HCT116 (cell line): ENCODE data around the gene WDR33. TPM values are rescaled to one million over a fixed set of nuclear protein-coding genes. Genes with fewer than 3 reads are reported as not detected.

Experiments
- ATAC-seq: fragments of 200-7000 bp; cut with Tn5 transposase; 2 replicates; pipeline ENCODE4 v1.9.1; 2020; ENCODE audit warnings: mild to moderate bottlenecking, moderate library complexity
- BruUV-seq: library from RNA; stranded (reverse); fragments of 400-500 nt; replicated peaks from 2 replicates; lab custom pipeline; 2021; lab: Mats Ljungman, UMichigan
- CTCF ChIA-PET: fragments of 300-600 bp; sonication (Branson Sonifier 250); formaldehyde crosslinking; loops from one replicate; lab custom pipeline; 2021; ENCODE audit warnings: antibody characterized with exemption; lab: Charles Lee
- POLR2A ChIA-PET: fragments of 300-600, 350-600 bp; sonication (Branson Sonifier 250); formaldehyde crosslinking; loops from one replicate; lab custom pipeline; 2021; ENCODE audit warnings: antibody characterized with exemption; lab: Charles Lee
- RAD21 ChIA-PET, 2 experiments: fragments of 300-600 bp; sonication (Branson Sonifier 250); formaldehyde crosslinking; loops; one replicate each; lab custom pipeline; 2023; ENCODE audit warnings: low total read pairs in 2 of 2; ENCODE audit not compliant: uncharacterized antibody in 2 of 2, unreplicated experiment in 2 of 2, low non-redundant PET in 1 of 2; lab: Charles Lee
- DNase-seq: peaks from one replicate; pipeline ENCODE4 v3.0.0-alpha.2; 2010; ENCODE audit warnings: low read depth, low spot score
- H2AFZ ChIP-seq: fragments of 200-600 bp; shearing (Covaris generic), sonication (generic); 2 replicates; pipeline ENCODE4 v1.6.1; 2017; ENCODE audit warnings: low read depth, mixed run types, mixed read lengths, antibody characterized with exemption, low read length; ENCODE audit not compliant: poor library complexity, severe bottlenecking
- H3K27ac ChIP-seq: 2 replicates; pipeline ENCODE4 v1.5.1; 2012; ENCODE audit warnings: low read depth, low read length
- H3K27me3 ChIP-seq: fragments of 200-600 bp; sonication (generic); 2 replicates; pipeline ENCODE4 v1.6.1; 2016; ENCODE audit warnings: mixed run types, low read length, mixed read lengths; ENCODE audit not compliant: insufficient read depth
- H3K36me3 ChIP-seq, 2 experiments: fragments of 200-500 bp in 1 of 2; fragments of 200-600 bp in 1 of 2; sonication (Bioruptor generic) in 1 of 2; sonication (generic) in 1 of 2; 2 replicates each; pipeline versions ENCODE4 v1.5.1 to v1.6.1; 2014 to 2016; ENCODE audit warnings: low read length in 2 of 2, inconsistent platforms in 1 of 2, mixed read lengths in 1 of 2, mixed run types in 1 of 2; ENCODE audit not compliant: insufficient read depth in 2 of 2, control insufficient read depth in 1 of 2
- H3K4me1 ChIP-seq, 2 experiments: fragments of 200-600 bp in 1 of 2; sonication (generic) in 1 of 2; 2 replicates each; pipeline versions ENCODE4 v1.5.1 to v1.6.1; 2012 to 2017; ENCODE audit warnings: low read length in 2 of 2, inconsistent platforms in 1 of 2, mild to moderate bottlenecking in 1 of 2, mixed read lengths in 1 of 2, mixed run types in 1 of 2, moderate library complexity in 1 of 2; ENCODE audit not compliant: insufficient read depth in 2 of 2, control insufficient read depth in 1 of 2
- H3K4me2 ChIP-seq: fragments of 200-600 bp; sonication (generic); 2 replicates; pipeline ENCODE4 v1.6.1; 2017; ENCODE audit warnings: mixed run types, low read length, mixed read lengths
- H3K4me3 ChIP-seq, 2 experiments: fragments of 200-600 bp in 1 of 2; sonication (generic) in 1 of 2; replicated peaks in 1 of 2; 2 replicates each; pipeline ENCODE4 v1.5.1; 2011 to 2016; ENCODE audit warnings: low read length in 2 of 2, control low read depth in 1 of 2, low read depth in 1 of 2, mild to moderate bottlenecking in 1 of 2, mixed read lengths in 1 of 2, mixed run types in 1 of 2
- H3K79me2 ChIP-seq: fragments of 200-600 bp; sonication (generic); 2 replicates; pipeline ENCODE4 v1.6.1; 2017; ENCODE audit warnings: mild to moderate bottlenecking, mixed run types, low read length, moderate library complexity, mixed read lengths; ENCODE audit not compliant: insufficient read depth
- H3K9ac ChIP-seq: fragments of 200-600 bp; sonication (generic); 2 replicates; pipeline ENCODE4 v1.6.1; 2016; ENCODE audit warnings: low read length, mixed read lengths
- H3K9me2 ChIP-seq: fragments of 200-600 bp; sonication (generic), shearing (Covaris generic); 2 replicates; pipeline ENCODE4 v1.6.1; 2017; ENCODE audit warnings: mixed run types, mild to moderate bottlenecking, moderate library complexity; ENCODE audit not compliant: insufficient read depth
- H3K9me3 ChIP-seq, 2 experiments: fragments of 200-500 bp in 1 of 2; fragments of 200-600 bp in 1 of 2; sonication (Bioruptor generic) in 1 of 2; sonication (generic) in 1 of 2; 2 replicates each; pipeline ENCODE4 v1.6.1; 2014 to 2017; ENCODE audit warnings: low read length in 2 of 2, mixed read lengths in 2 of 2, inconsistent platforms in 1 of 2, low read depth in 1 of 2, mild to moderate bottlenecking in 1 of 2, mixed run types in 1 of 2, moderate library complexity in 1 of 2; ENCODE audit not compliant: control insufficient read depth in 1 of 2, insufficient read depth in 1 of 2
- H4K20me1 ChIP-seq: fragments of 200-600 bp; sonication (generic), shearing (Covaris generic); 2 replicates; pipeline ENCODE4 v1.6.1; 2017; ENCODE audit warnings: mixed run types, mild to moderate bottlenecking, moderate library complexity; ENCODE audit not compliant: insufficient read depth
- CBX3 ChIP-seq: IDR thresholded peaks from 2 replicates; pipeline ENCODE4 v1.6.1; 2012; ENCODE audit warnings: low read depth
- CEBPB ChIP-seq: IDR thresholded peaks from 2 replicates; pipeline ENCODE4 v1.6.1; 2012; ENCODE audit warnings: low read depth
- ELF1 ChIP-seq: IDR thresholded peaks from 2 replicates; pipeline ENCODE4 v1.6.1; 2012; ENCODE audit warnings: low read depth, borderline replicate concordance
- EZH2phosphoT487 ChIP-seq: fragments of 200-600 bp; IDR thresholded peaks from 2 replicates; pipeline ENCODE4 v1.6.1; 2018; ENCODE audit warnings: antibody characterized with exemption, borderline replicate concordance
- JUND ChIP-seq: IDR thresholded peaks from 2 replicates; pipeline ENCODE4 v1.6.1; 2012
- POLR2AphosphoS5 ChIP-seq: IDR thresholded peaks from 2 replicates; pipeline ENCODE4 v1.6.1; 2011; ENCODE audit warnings: mild to moderate bottlenecking, low read depth, low read length, moderate library complexity
- RAD21 ChIP-seq: IDR thresholded peaks from 2 replicates; pipeline ENCODE4 v1.6.1; 2012; ENCODE audit warnings: low read depth, mild to moderate bottlenecking
- SIN3A ChIP-seq: IDR thresholded peaks from 2 replicates; pipeline ENCODE4 v1.6.1; 2012; ENCODE audit warnings: low read depth
- SP1 ChIP-seq: IDR thresholded peaks from 2 replicates; pipeline ENCODE4 v1.6.1; 2012; ENCODE audit warnings: low read depth
- SRF ChIP-seq: IDR thresholded peaks from 2 replicates; pipeline ENCODE4 v1.6.1; 2012; ENCODE audit warnings: low read depth
- intact Hi-C: fragments of 100-400 bp; cut with micrococcal nuclease; formaldehyde crosslinking; loops from 2 replicates; pipeline ENCODE4 v1.10.0; 2022
- total RNA-seq: library from RNA; stranded (reverse); gene quantifications from one replicate; pipeline ENCODE4 v1.2.1, GENCODE V29; 2021; ENCODE audit not compliant: unreplicated experiment
- TF ChIP-seq, protein P1 (sequence below): IDR thresholded peaks from 2 replicates; pipeline ENCODE4 v1.6.1; 2012; ENCODE audit warnings: low read depth
- TF ChIP-seq, protein P2 (sequence below): IDR thresholded peaks from 2 replicates; pipeline ENCODE4 v1.6.1; 2012
- TF ChIP-seq, protein P3 (sequence below): IDR thresholded peaks from 2 replicates; pipeline ENCODE4 v1.6.1; 2012
- TF ChIP-seq, protein P4 (sequence below): IDR thresholded peaks from 2 replicates; pipeline ENCODE4 v1.6.1; 2011; ENCODE audit warnings: mild to moderate bottlenecking, low read length, moderate library complexity; ENCODE audit not compliant: insufficient replicate concordance; ENCODE audit errors: extremely low read depth
- TF ChIP-seq, protein P5 (sequence below), 3 experiments: fragments of 200-600 bp in 1 of 3; sonication (generic) in 1 of 3; IDR thresholded peaks in 2 of 3; conservative IDR thresholded peaks in 1 of 3; 2 replicates each; pipeline ENCODE4 v1.5.1; 2012 to 2017; ENCODE audit warnings: low read depth in 2 of 3, low read length in 2 of 3, antibody characterized with exemption in 1 of 3, borderline replicate concordance in 1 of 3, control low read depth in 1 of 3, mild to moderate bottlenecking in 1 of 3, mixed read lengths in 1 of 3, mixed run types in 1 of 3, moderate library complexity in 1 of 3; ENCODE audit not compliant: insufficient read depth in 1 of 3

The WDR33 gene
- total RNA-seq, 1 experiment from 2014 or later: 52.5 TPM

DNA sequence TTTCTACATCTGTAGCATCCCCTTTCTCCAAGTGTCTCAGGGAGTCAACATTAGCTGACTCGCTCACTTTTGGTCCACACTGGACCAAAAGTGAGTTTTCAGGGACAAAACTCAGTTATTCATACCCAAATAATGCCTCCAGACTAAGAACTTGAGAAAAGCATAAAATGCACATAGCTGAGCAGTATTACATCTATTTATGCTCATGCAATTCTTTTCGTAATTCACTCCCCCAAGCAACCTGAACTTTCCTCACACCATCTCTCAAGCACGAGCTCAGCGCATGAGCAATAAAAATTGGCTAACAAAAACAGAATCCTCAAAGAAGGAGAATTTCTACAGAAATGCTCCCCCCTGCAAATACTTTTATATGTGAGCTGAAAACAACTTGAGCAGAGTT lies 92.7 kb downstream of the WDR33 start:
- H3K27me3 ChIP-seq: no peaks in the 10 kb centered on the region
- no peak overlapping the region for H3K4me3 ChIP-seq
- no peak overlapping the region for H3K4me2 ChIP-seq
- H3K27ac ChIP-seq: no peak overlapping the region
- no peaks in the 10 kb centered on the region for H3K9me3 ChIP-seq
- peaks cover 0 to 10% of the 10 kb centered on the region in 2 experiments; a peak in 2 of 4 replicates for H3K4me1 ChIP-seq
- no peak overlapping the region for H3K9ac ChIP-seq
- no peak overlapping the region for H2AFZ ChIP-seq
- H4K20me1 ChIP-seq: no peaks in the 10 kb centered on the region
- BruUV-seq: no TSS peak
- H3K79me2 ChIP-seq: no peaks in the 10 kb centered on the region
- RAD21 ChIA-PET: no interaction called here
- no peaks in the 10 kb centered on the region for H3K9me2 ChIP-seq
- no peak for TF ChIP-seq SIN3A
- TF ChIP-seq, protein P1, sequence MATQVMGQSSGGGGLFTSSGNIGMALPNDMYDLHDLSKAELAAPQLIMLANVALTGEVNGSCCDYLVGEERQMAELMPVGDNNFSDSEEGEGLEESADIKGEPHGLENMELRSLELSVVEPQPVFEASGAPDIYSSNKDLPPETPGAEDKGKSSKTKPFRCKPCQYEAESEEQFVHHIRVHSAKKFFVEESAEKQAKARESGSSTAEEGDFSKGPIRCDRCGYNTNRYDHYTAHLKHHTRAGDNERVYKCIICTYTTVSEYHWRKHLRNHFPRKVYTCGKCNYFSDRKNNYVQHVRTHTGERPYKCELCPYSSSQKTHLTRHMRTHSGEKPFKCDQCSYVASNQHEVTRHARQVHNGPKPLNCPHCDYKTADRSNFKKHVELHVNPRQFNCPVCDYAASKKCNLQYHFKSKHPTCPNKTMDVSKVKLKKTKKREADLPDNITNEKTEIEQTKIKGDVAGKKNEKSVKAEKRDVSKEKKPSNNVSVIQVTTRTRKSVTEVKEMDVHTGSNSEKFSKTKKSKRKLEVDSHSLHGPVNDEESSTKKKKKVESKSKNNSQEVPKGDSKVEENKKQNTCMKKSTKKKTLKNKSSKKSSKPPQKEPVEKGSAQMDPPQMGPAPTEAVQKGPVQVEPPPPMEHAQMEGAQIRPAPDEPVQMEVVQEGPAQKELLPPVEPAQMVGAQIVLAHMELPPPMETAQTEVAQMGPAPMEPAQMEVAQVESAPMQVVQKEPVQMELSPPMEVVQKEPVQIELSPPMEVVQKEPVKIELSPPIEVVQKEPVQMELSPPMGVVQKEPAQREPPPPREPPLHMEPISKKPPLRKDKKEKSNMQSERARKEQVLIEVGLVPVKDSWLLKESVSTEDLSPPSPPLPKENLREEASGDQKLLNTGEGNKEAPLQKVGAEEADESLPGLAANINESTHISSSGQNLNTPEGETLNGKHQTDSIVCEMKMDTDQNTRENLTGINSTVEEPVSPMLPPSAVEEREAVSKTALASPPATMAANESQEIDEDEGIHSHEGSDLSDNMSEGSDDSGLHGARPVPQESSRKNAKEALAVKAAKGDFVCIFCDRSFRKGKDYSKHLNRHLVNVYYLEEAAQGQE: no peak
- TF ChIP-seq CEBPB: no peak
- TF ChIP-seq, protein P2, sequence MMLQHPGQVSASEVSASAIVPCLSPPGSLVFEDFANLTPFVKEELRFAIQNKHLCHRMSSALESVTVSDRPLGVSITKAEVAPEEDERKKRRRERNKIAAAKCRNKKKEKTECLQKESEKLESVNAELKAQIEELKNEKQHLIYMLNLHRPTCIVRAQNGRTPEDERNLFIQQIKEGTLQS: no peak
- TF ChIP-seq, protein P3, sequence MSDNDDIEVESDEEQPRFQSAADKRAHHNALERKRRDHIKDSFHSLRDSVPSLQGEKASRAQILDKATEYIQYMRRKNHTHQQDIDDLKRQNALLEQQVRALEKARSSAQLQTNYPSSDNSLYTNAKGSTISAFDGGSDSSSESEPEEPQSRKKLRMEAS: no peak
- TF ChIP-seq JUND: no peak
- TF ChIP-seq POLR2AphosphoS5: no peak
- TF ChIP-seq, protein P4, sequence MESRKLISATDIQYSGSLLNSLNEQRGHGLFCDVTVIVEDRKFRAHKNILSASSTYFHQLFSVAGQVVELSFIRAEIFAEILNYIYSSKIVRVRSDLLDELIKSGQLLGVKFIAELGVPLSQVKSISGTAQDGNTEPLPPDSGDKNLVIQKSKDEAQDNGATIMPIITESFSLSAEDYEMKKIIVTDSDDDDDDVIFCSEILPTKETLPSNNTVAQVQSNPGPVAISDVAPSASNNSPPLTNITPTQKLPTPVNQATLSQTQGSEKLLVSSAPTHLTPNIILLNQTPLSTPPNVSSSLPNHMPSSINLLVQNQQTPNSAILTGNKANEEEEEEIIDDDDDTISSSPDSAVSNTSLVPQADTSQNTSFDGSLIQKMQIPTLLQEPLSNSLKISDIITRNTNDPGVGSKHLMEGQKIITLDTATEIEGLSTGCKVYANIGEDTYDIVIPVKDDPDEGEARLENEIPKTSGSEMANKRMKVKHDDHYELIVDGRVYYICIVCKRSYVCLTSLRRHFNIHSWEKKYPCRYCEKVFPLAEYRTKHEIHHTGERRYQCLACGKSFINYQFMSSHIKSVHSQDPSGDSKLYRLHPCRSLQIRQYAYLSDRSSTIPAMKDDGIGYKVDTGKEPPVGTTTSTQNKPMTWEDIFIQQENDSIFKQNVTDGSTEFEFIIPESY: no peak
- no peak for TF ChIP-seq EZH2phosphoT487
- TF ChIP-seq CBX3: no peak
- no peak for TF ChIP-seq ELF1
- TF ChIP-seq SP1: no peak
- no peak for TF ChIP-seq SRF
- TF ChIP-seq, protein P5, sequence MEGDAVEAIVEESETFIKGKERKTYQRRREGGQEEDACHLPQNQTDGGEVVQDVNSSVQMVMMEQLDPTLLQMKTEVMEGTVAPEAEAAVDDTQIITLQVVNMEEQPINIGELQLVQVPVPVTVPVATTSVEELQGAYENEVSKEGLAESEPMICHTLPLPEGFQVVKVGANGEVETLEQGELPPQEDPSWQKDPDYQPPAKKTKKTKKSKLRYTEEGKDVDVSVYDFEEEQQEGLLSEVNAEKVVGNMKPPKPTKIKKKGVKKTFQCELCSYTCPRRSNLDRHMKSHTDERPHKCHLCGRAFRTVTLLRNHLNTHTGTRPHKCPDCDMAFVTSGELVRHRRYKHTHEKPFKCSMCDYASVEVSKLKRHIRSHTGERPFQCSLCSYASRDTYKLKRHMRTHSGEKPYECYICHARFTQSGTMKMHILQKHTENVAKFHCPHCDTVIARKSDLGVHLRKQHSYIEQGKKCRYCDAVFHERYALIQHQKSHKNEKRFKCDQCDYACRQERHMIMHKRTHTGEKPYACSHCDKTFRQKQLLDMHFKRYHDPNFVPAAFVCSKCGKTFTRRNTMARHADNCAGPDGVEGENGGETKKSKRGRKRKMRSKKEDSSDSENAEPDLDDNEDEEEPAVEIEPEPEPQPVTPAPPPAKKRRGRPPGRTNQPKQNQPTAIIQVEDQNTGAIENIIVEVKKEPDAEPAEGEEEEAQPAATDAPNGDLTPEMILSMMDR (IDR thresholded peaks at IDR 0.05 in 2 of 3, conservative IDR thresholded peaks at IDR 0.05 in 1 of 3; ENCODE audit: borderline replicate concordance in 1 of 3, insufficient read depth in 1 of 3, low read depth in 2 of 3, low read length in 2 of 3): no peak
- TF ChIP-seq RAD21: no peak
- peaks cover 30% of the 10 kb centered on the region in 2 experiments; a peak in 3 of 4 replicates for H3K36me3 ChIP-seq
- DNase-seq (no peak), ATAC-seq (no peak)
- POLR2A ChIA-PET: no interaction called here
- intact Hi-C loops: no loop called here
- CTCF ChIA-PET: no interaction called here
